LNCaP clone FGC (cell line): ENCODE measurements around the gene TMEM132C.

Source experiments
- DNase-seq: peaks from one replicate; pipeline ENCODE4 v3.0.0-alpha.2; 2011; ENCODE audit warnings: low read depth
- H3K4me3 ChIP-seq: 2 replicates; pipeline ENCODE4 v1.5.1; 2011; ENCODE audit warnings: mild to moderate bottlenecking, low read depth, low read length, control low read depth
- CTCF ChIP-seq: IDR thresholded peaks from 2 replicates; pipeline ENCODE4 v1.5.1; 2012; ENCODE audit warnings: mild to moderate bottlenecking; ENCODE audit not compliant: control insufficient read depth, insufficient read depth; ENCODE audit errors: extremely low read depth

TMEM132C gene

GRCh38 chr12:128709660-128710059 is 442.7 kb downstream of the TMEM132C start:
- DNase-seq, result no peak
- no peak overlapping the region for H3K4me3 ChIP-seq
- TF ChIP-seq CTCF, result no peak

- DNase-seq, result no peak
- TF ChIP-seq CTCF, result no peak
Measured at GRCh38 chr12:128711486-128711885, 444.5 kb downstream of the TMEM132C start.

GRCh38 chr12:128712622-128713021 is 445.7 kb downstream of the TMEM132C start:
- H3K4me3 ChIP-seq, result no peak overlapping the region
- no peak for TF ChIP-seq CTCF
- no peak for DNase-seq

More at GRCh38 chr12:128711486-128711885, 444.5 kb downstream of the TMEM132C start:
- H3K4me3 ChIP-seq, result no peak overlapping the region

GRCh38 chr12:128715485-128715884 is 448.5 kb downstream of the TMEM132C start:
- no peak for TF ChIP-seq CTCF
- no peak overlapping the region for H3K4me3 ChIP-seq
- DNase-seq, result no peak

- no peak for TF ChIP-seq CTCF
- H3K4me3 ChIP-seq, result no peak overlapping the region
- DNase-seq, result no peak
Measured at GRCh38 chr12:128724468-128725046, 457.6 kb downstream of the TMEM132C start.

- no peak overlapping the region for H3K4me3 ChIP-seq
- no peak for TF ChIP-seq CTCF
- no peak for DNase-seq
Measured at GRCh38 chr12:128726886-128727285, 459.9 kb downstream of the TMEM132C start.

- DNase-seq, result no peak
- TF ChIP-seq CTCF, result no peak
- H3K4me3 ChIP-seq, result no peak overlapping the region
Measured at GRCh38 chr12:128727461-128727860, 460.5 kb downstream of the TMEM132C start.
